ENCODE measurements around the gene KDM7A.

GRCh38 chr7:140051820-140052219, 125.0 kb downstream of the KDM7A start:
- TF ChIP-seq CTCF (IDR thresholded peaks at IDR 0.05) (no peak), MAFK (IDR thresholded peaks at IDR 0.05; ENCODE audit: partially characterized antibody) (no peak), SREBF2 (IDR thresholded peaks at IDR 0.05) (no peak), NR3C1 (IDR thresholded peaks at IDR 0.05) (no peak), SMC3 (IDR thresholded peaks at IDR 0.05) (no peak), POLR2A (IDR thresholded peaks at IDR 0.05; ENCODE audit: low read length) (no peak), ZC3H11A (IDR thresholded peaks at IDR 0.05) (no peak), JUN (IDR thresholded peaks at IDR 0.05) (no peak), HDAC2 (IDR thresholded peaks at IDR 0.05) (no peak), FOSL2 (IDR thresholded peaks at IDR 0.05) (no peak), FOSL2 (CRISPR knock-in tag; IDR thresholded peaks at IDR 0.05) (no peak)
- TF ChIP-seq, protein P1, sequence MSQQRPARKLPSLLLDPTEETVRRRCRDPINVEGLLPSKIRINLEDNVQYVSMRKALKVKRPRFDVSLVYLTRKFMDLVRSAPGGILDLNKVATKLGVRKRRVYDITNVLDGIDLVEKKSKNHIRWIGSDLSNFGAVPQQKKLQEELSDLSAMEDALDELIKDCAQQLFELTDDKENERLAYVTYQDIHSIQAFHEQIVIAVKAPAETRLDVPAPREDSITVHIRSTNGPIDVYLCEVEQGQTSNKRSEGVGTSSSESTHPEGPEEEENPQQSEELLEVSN (IDR thresholded peaks at IDR 0.05; ENCODE audit: borderline replicate concordance, low read depth) = no peak

All from A549 (cell line).